Psoas muscle (tissue), 8 donors: ENCODE measurements around the gene MMS22L. TPM values are rescaled to one million over a fixed set of nuclear protein-coding genes. Genes with fewer than 3 reads are reported as not detected.

ENCODE experiments used
- ATAC-seq, 4 donors: fragments of 200-7000 bp; cut with Tn5 transposase; one replicate each; pipeline ENCODE4 v1.9.1; 2020; ENCODE audit warnings: moderate library complexity in 3 of 4, mild to moderate bottlenecking in 2 of 4
- DNase-seq, 2 donors: peaks; one replicate each; pipeline ENCODE4 v3.0.0-alpha.2; 2020
- H3K27ac ChIP-seq: fragments of 200-600 bp; one replicate; pipeline ENCODE4 v1.8.0; 2022
- H3K27me3 ChIP-seq, 3 donors: fragments of 200-600 bp in 1 of 3; one replicate each; pipeline versions ENCODE4 v1.6.1 to v1.8.0; 2013 to 2022; ENCODE audit warnings: low read length in 2 of 3, mild to moderate bottlenecking in 2 of 3, moderate library complexity in 1 of 3; ENCODE audit not compliant: insufficient read depth in 3 of 3
- H3K36me3 ChIP-seq, 2 donors: fragments of 200-600 bp in 1 of 2; one replicate each; pipeline versions ENCODE4 v1.6.1 to v1.8.0; 2013 to 2022; ENCODE audit warnings: low read depth in 1 of 2, mild to moderate bottlenecking in 1 of 2, moderate library complexity in 1 of 2; ENCODE audit not compliant: insufficient read depth in 1 of 2
- H3K4me1 ChIP-seq: fragments of 200-600 bp; one replicate; pipeline ENCODE4 v1.8.0; 2022
- H3K4me3 ChIP-seq: fragments of 200-600 bp; one replicate; pipeline ENCODE4 v1.8.0; 2022; ENCODE audit warnings: mild to moderate bottlenecking
- H3K9me3 ChIP-seq: fragments of 200-600 bp; one replicate; pipeline ENCODE4 v1.8.0; 2022
- WGBS, 3 donors: extraction: QIAGEN DNeasy Blood & Tissue Kit; methylation state at CpG; one replicate each; pipeline versions ENCODE4 v1.1.6 to v1.1.7; 2013; 5-methylcytosine and 5-hydroxymethylcytosine counted together
- intact Hi-C, 2 donors: fragments of 100-400 bp; cut with DNase I; formaldehyde crosslinking; loops; one replicate each; pipeline versions ENCODE4 v1.11.0 to v1.14.2; 2022
- polyA plus RNA-seq, 3 donors: library from polyadenylated mRNA; stranded (reverse); fragments of 200-250 nt; gene quantifications; one replicate each; pipeline ENCODE4 v1.2.3, GENCODE V29; 2013
- total RNA-seq, 4 donors: library from RNA; stranded (reverse); fragmentation: NEBNext Ultra II Directional in 2 of 4; extraction: Animal tissue kit (Norgen Biotek cat#: 25700) in 2 of 4; gene quantifications; one replicate each; pipeline versions ENCODE4 v1.2.1 to v1.2.4, GENCODE V29; 2021 to 2023
- TF ChIP-seq, protein P1 (sequence below): fragments of 200-600 bp; IDR thresholded peaks from one replicate; pipeline ENCODE4 v1.8.0; 2022; ENCODE audit warnings: antibody characterized with exemption
- donor health status: healthy with polysubstance abuse.
- donor health status: DM: no; HTN: no; CAD: no; lungs with moderate emphysema.
- donor health status: Bipolar disorder and iron deficiency.
- donor health status: healthy.
- donor health status: DM: yes; HTN: yes; CAD: no.
- donor health status: DM: no; HTN: no; CAD: no.
- donor health status: DM: no; HTN: no; CAD: no.
- donor health status: DM: yes; HTN: yes; CAD: no.

The MMS22L gene
- total and polyA plus RNA-seq, 7 donors = 0.31 to 1.6 (median 1.1) TPM

DNA sequence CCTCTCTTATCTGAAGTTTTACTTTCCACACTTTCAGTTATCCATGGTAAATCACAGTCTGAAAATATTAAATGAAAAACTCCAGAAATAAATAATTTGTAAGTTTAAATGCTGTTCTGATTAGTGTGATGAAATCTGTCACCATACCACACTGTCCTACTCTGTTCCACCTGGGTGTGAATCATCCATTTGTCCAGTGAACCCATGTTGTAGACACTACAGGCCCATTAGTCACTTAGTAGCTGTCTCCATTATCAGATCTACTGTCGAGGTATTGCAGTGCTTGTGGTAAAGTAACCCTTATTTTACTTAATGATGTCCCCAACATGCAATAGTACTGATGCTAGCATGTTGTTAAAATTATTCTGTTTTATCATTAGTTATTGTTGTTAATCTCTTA, 29.2 kb upstream of the MMS22L start:
- no peaks in the 10 kb centered on the region for H3K9me3 ChIP-seq
- intact Hi-C loops = no loop called here
- no peaks in the 10 kb centered on the region for H3K4me1 ChIP-seq
- H3K27ac ChIP-seq = no peak overlapping the region
- WGBS, 3 donors = 61 to 67% (median 67%) methylated on average over 1 of the region's 1 CpG
- DNase-seq (no peak), ATAC-seq (no peak)
- H3K36me3 ChIP-seq = no peaks in the 10 kb centered on the region
- no peak overlapping the region for H3K4me3 ChIP-seq
- TF ChIP-seq, protein P1, sequence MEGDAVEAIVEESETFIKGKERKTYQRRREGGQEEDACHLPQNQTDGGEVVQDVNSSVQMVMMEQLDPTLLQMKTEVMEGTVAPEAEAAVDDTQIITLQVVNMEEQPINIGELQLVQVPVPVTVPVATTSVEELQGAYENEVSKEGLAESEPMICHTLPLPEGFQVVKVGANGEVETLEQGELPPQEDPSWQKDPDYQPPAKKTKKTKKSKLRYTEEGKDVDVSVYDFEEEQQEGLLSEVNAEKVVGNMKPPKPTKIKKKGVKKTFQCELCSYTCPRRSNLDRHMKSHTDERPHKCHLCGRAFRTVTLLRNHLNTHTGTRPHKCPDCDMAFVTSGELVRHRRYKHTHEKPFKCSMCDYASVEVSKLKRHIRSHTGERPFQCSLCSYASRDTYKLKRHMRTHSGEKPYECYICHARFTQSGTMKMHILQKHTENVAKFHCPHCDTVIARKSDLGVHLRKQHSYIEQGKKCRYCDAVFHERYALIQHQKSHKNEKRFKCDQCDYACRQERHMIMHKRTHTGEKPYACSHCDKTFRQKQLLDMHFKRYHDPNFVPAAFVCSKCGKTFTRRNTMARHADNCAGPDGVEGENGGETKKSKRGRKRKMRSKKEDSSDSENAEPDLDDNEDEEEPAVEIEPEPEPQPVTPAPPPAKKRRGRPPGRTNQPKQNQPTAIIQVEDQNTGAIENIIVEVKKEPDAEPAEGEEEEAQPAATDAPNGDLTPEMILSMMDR = no peak
- no peaks in the 10 kb centered on the region for H3K27me3 ChIP-seq

DNA sequence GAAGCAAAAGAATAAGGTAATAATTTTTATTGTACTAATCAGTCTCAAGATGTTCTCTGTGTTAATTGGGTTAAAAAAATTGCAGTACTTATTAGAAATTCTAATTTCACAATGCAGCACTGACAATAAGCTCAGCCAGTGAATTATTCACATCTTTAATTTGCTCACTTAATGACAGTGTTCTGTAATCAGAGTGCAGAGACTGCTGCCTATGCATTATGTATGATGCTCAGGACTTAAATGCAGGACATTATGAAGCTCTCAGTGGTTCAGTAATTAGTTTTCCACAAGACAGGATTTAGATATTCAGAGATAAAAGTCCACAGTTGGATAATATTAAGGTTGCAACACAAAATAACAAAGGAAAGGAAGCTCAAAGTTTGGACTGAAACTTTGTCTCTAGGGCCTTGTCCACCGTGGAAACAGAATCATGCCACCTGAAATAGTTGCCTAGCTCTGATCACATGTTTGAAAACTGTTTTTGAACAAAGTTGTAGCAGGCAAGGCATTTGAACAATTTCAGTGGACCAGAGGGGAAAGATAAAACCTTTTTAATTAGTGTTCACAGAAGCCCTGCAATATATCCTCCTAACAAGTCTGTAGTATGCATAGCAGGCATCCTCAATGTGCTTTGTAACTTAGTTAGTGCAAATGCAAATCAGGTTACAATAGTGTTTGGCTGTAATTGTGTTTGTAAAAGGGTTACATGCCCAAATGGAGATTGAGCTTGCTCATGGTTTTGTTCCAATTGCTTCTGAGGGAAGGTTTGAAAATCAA, 23.7 kb upstream of the MMS22L start:
- Histone ChIP-seq H3K9me3 (no peaks in the 10 kb centered on the region), H3K36me3 (no peaks in the 10 kb centered on the region), H3K27me3 (no peaks in the 10 kb centered on the region), H3K4me1 (no peaks in the 10 kb centered on the region), H3K27ac (no peak overlapping the region), H3K4me3 (no peak overlapping the region)
- no peak for DNase-seq
- TF ChIP-seq, protein P1 = no peak
- intact Hi-C loops = no loop called here
- 22 to 35% (median 31%) methylated on average over 1 of the region's 1 CpG for WGBS, 3 donors
- ATAC-seq = no peak

DNA sequence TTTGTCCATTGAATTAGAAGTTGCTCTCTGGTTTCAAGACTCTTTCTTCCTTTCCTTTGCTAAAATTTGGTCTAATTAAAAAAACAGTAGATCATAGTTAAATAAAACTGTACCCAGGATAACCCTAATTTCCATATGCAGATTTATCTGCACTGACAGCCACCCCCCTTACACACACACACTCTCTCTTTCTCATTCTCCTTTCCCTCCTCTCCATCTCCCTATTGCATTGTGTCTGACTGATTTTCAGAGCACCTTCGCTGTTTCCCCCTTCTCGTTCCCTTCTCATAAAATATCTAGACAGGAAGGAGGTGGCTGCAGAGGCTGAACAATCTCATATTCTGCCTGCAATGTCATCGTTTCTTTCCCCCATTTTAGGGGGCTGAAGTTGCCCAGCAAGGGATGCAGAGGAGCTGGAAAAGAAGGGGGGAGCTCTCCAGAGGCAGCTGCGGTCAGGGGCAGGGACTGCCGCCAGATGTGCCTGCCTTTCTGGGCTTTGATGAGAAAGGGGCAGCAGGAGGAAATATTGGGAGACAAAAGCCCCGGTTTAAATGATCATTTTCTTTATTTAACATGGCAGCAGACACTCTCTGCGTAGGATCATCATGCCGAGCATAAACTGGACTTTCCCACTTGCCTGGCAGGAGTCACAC, 22.5 kb upstream of the MMS22L start:
- no peak for ATAC-seq
- no peaks in the 10 kb centered on the region for H3K4me1 ChIP-seq
- H3K27me3 ChIP-seq = no peaks in the 10 kb centered on the region
- WGBS, 3 donors = 21 to 27% (median 23%) methylated on average over 8 of the region's 8 CpGs
- TF ChIP-seq, protein P1 = no peak
- H3K9me3 ChIP-seq = no peaks in the 10 kb centered on the region
- no peak for DNase-seq
- no peak overlapping the region for H3K4me3 ChIP-seq
- H3K36me3 ChIP-seq = no peaks in the 10 kb centered on the region
- no peak overlapping the region for H3K27ac ChIP-seq
- intact Hi-C loops = no loop called here

DNA sequence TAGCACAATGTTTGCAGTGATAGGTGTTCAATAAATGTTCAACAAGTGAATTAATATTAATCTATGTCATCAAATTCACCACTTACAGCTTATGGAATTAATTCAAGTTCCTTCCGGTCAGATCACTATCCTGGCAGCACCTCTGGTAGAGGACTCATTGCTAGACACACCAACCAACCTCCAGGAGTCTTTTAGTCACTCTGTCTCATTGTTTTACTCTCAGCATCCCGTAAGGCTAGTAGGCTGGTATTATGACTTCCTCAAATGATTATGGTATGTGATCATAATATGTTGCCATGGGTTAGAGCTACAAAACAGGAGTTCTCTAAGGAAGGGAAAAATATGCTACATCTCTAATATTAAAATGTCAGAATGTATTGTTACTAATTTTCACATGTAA, 21.7 kb upstream of the MMS22L start:
- ATAC-seq (no peak), DNase-seq (no peak)
- TF ChIP-seq, protein P1 = no peak
- Histone ChIP-seq H3K27ac (no peak overlapping the region), H3K4me3 (no peak overlapping the region), H3K36me3 (no peaks in the 10 kb centered on the region), H3K9me3 (no peaks in the 10 kb centered on the region), H3K4me1 (no peaks in the 10 kb centered on the region), H3K27me3 (no peaks in the 10 kb centered on the region)
- intact Hi-C loops = no loop called here
- WGBS, 3 donors = 65 to 76% (median 75%) methylated on average over 2 of the region's 2 CpGs
